GM19372 (cell line): Measurements from ENCODE around the gene CHCHD5.
"Not testable (repeated sequence)": the region's sequence is repeated elsewhere in the genome, so short reads cannot be mapped to it uniquely, and the experiment has no call there.

ENCODE experiments used
- ATAC-seq: cut with Tn5 transposase; IDR thresholded peaks from one replicate; pipeline ENCODE4 v1.9.1; 2021; ENCODE audit warnings: mild to moderate bottlenecking, low read depth, moderate library complexity; ENCODE audit not compliant: unreplicated experiment

The CHCHD5 gene

GRCh38 chr2:112584134-112584890, at the start of gene CHCHD5:
Gene CHCHD5 (plus strand): TSS chr2:112584609. CDS start chr2:112584648, 39 bp downstream.
- ATAC-seq: peak; percentile 87

GRCh38 chr2:112534826-112535225, 49.6 kb upstream of the CHCHD5 start:
- no peak for ATAC-seq

GRCh38 chr2:112536665-112537064, 47.7 kb upstream of the CHCHD5 start:
- not testable (repeated sequence) for ATAC-seq

- ATAC-seq: no peak
Measured at GRCh38 chr2:112539306-112539705, 45.1 kb upstream of the CHCHD5 start.

- no peak for ATAC-seq
Measured at GRCh38 chr2:112540906-112541305, 43.5 kb upstream of the CHCHD5 start.

- ATAC-seq: peak; percentile 44
Measured at GRCh38 chr2:112541315-112542122, 42.9 kb upstream of the CHCHD5 start.

- peak; percentile 79 for ATAC-seq
Measured at GRCh38 chr2:112542123-112542983, 42.1 kb upstream of the CHCHD5 start, which contains the start of gene POLR1B. Gene POLR1B (plus strand): TSS chr2:112542465. CDS start chr2:112542495, 30 bp downstream.

GRCh38 chr2:112542984-112543661, 41.3 kb upstream of the CHCHD5 start:
- ATAC-seq: no peak

GRCh38 chr2:112547333-112547732, 37.1 kb upstream of the CHCHD5 start:
- ATAC-seq: no peak

GRCh38 chr2:112548980-112549379, 35.4 kb upstream of the CHCHD5 start:
- ATAC-seq: no peak

GRCh38 chr2:112566104-112566503, 18.3 kb upstream of the CHCHD5 start:
- ATAC-seq: no peak

GRCh38 chr2:112566508-112566907, 17.9 kb upstream of the CHCHD5 start:
- not testable (repeated sequence) for ATAC-seq

- ATAC-seq: no peak
Measured at GRCh38 chr2:112572005-112572404, 12.4 kb upstream of the CHCHD5 start.

- no peak for ATAC-seq
Measured at GRCh38 chr2:112577756-112578155, 6.7 kb upstream of the CHCHD5 start.

GRCh38 chr2:112579241-112579640, 5.2 kb upstream of the CHCHD5 start:
- no peak for ATAC-seq

GRCh38 chr2:112580084-112580483, 4.3 kb upstream of the CHCHD5 start:
- ATAC-seq: no peak

- ATAC-seq: no peak
Measured at GRCh38 chr2:112582314-112582746, 2.1 kb upstream of the CHCHD5 start.

- no peak for ATAC-seq
Measured at GRCh38 chr2:112583497-112584133, 794 bp upstream of the CHCHD5 start.

GRCh38 chr2:112584891-112585250, 462 bp downstream of the CHCHD5 start:
- no peak for ATAC-seq

- ATAC-seq: no peak
Measured at GRCh38 chr2:112585400-112585799, 991 bp downstream of the CHCHD5 start.
